ENCODE results near the gene CDH4.

The CDH4 gene

GRCh38 chr20:61780066-61780465, 528.0 kb downstream of the CDH4 start:
- DNase-seq: no peak

GRCh38 chr20:61784801-61785566, 532.9 kb downstream of the CDH4 start:
- no peak for DNase-seq

GRCh38 chr20:61785567-61785816, 533.4 kb downstream of the CDH4 start:
- no peak for DNase-seq

- no peak for DNase-seq
Measured at GRCh38 chr20:61786230-61786629, 534.2 kb downstream of the CDH4 start.

GRCh38 chr20:61788343-61788742, 536.3 kb downstream of the CDH4 start:
- no peak for DNase-seq

- no peak for DNase-seq
Measured at GRCh38 chr20:61789329-61789728, 537.3 kb downstream of the CDH4 start.

GRCh38 chr20:61790116-61790827, 538.2 kb downstream of the CDH4 start:
- DNase-seq: no peak

GRCh38 chr20:61791995-61792394, 539.9 kb downstream of the CDH4 start:
- DNase-seq: no peak

GRCh38 chr20:61795669-61796630, 543.9 kb downstream of the CDH4 start:
- no peak for DNase-seq

- DNase-seq: no peak
Measured at GRCh38 chr20:61796738-61797137, 544.7 kb downstream of the CDH4 start.

GRCh38 chr20:61797200-61797599, 545.1 kb downstream of the CDH4 start:
- DNase-seq: no peak

- no peak for DNase-seq
Measured at GRCh38 chr20:61797971-61798411, 545.9 kb downstream of the CDH4 start.

GRCh38 chr20:61798632-61799031, 546.6 kb downstream of the CDH4 start:
- no peak for DNase-seq

- no peak for DNase-seq
Measured at GRCh38 chr20:61799394-61799923, 547.4 kb downstream of the CDH4 start.

- no peak for DNase-seq
Measured at GRCh38 chr20:61799928-61800327, 547.9 kb downstream of the CDH4 start.

- DNase-seq: no peak
Measured at GRCh38 chr20:61800359-61801064, 548.5 kb downstream of the CDH4 start.

- no peak for DNase-seq
Measured at GRCh38 chr20:61801065-61801360, 549.0 kb downstream of the CDH4 start.

- no peak for DNase-seq
Measured at GRCh38 chr20:61801428-61801827, 549.4 kb downstream of the CDH4 start.

GRCh38 chr20:61801857-61802442, 549.9 kb downstream of the CDH4 start:
- no peak for DNase-seq

- no peak for DNase-seq
Measured at GRCh38 chr20:61802721-61803311, 550.8 kb downstream of the CDH4 start.

GRCh38 chr20:61803416-61803914, 551.4 kb downstream of the CDH4 start:
- no peak for DNase-seq

Data from NCI-H774 (cell line).